ENCODE results near the gene OR52H1.

GRCh38 chr11:5592615-5593014, 44.3 kb upstream of the OR52H1 start:
- TF ChIP-seq CTCF (IDR thresholded peaks at IDR 0.05) = no peak
- no peak for TF ChIP-seq EZH2 (IDR thresholded peaks at IDR 0.05)
- no peak for TF ChIP-seq EZH2phosphoT487 (IDR thresholded peaks at IDR 0.05)

Measured in neural progenitor cell (in vitro differentiated cells).